Ishikawa (cell line): Measurements from ENCODE around the gene RAB25.

Source experiments
- CEBPB ChIP-seq: IDR thresholded peaks from 2 replicates; pipeline ENCODE4 v1.6.1; 2012
- CREB1 ChIP-seq: IDR thresholded peaks from 2 replicates; pipeline ENCODE4 v1.6.1; 2012; ENCODE audit warnings: low read depth
- EGR1 ChIP-seq: IDR thresholded peaks from 2 replicates; pipeline ENCODE4 v1.6.1; 2012
- EP300 ChIP-seq: IDR thresholded peaks from 2 replicates; pipeline ENCODE4 v1.6.1; 2012; ENCODE audit warnings: borderline replicate concordance
- FOXM1 ChIP-seq: IDR thresholded peaks from 2 replicates; pipeline ENCODE4 v1.6.1; 2012; ENCODE audit warnings: low read depth, borderline replicate concordance
- NFIC ChIP-seq: IDR thresholded peaks from 2 replicates; pipeline ENCODE4 v1.6.1; 2012
- RAD21 ChIP-seq: IDR thresholded peaks from 2 replicates; pipeline ENCODE4 v1.6.1; 2012; ENCODE audit warnings: low read depth
- TAF1 ChIP-seq: IDR thresholded peaks from 2 replicates; pipeline ENCODE4 v1.6.1; 2012; ENCODE audit warnings: low read depth, mild to moderate bottlenecking
- TCF12 ChIP-seq: IDR thresholded peaks from 2 replicates; pipeline ENCODE4 v1.6.1; 2012; ENCODE audit warnings: low read depth
- TEAD4 ChIP-seq: IDR thresholded peaks from 2 replicates; pipeline ENCODE4 v1.6.1; 2012
- YY1 ChIP-seq: IDR thresholded peaks from 2 replicates; pipeline ENCODE4 v1.6.1; 2012; ENCODE audit warnings: low read depth
- ZBTB7A ChIP-seq: IDR thresholded peaks from 2 replicates; pipeline ENCODE4 v1.6.1; 2012; ENCODE audit warnings: low read depth
- TF ChIP-seq, protein P1 (sequence below): IDR thresholded peaks from 2 replicates; pipeline ENCODE4 v1.6.1; 2012; ENCODE audit warnings: low read depth, mild to moderate bottlenecking
- TF ChIP-seq, protein P2 (sequence below): IDR thresholded peaks from 2 replicates; pipeline ENCODE4 v1.6.1; 2012
- TF ChIP-seq, protein P3 (sequence below): IDR thresholded peaks from 2 replicates; pipeline ENCODE4 v1.6.1; 2012

RAB25 gene

DNA sequence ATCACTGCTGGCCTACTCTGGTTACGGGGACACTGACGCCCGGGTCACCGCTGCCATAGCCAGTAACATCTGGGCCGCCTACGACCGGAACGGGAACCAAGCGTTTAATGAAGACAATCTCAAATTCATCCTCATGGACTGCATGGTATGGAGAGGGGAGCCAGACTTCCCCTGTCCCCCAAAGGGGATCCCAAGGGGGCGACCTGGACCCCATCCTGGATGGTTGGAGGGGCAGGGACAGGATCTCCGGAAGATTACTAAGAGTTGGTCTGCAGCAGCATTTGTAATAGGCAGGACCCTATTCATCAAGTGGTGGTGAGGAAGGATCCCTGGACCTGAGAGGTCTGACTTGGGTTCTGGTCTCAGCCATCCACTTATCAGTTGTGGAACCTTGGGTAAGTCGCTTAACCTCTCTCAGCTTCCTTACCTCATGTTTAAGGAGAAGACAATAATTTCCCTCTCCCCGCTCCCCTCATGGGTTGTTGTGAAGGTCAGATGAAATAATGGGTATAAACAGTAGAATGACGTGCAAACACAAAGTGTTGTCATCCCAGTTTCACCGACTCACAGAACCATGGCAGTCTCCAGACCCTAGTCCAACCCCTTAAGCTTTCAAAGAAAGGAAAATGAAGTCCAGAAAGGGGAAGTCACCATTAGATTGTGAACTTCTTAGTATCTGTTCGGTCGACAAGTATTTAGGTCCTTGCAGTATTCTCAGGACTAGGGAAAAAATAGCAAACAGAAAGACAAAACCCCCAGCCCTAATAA, 5.5 kb upstream of the RAB25 start:
- no peak for TF ChIP-seq TAF1
- no peak for TF ChIP-seq RAD21
- TF ChIP-seq CREB1, result no peak
- TF ChIP-seq ZBTB7A, result no peak
- TF ChIP-seq, protein P1, sequence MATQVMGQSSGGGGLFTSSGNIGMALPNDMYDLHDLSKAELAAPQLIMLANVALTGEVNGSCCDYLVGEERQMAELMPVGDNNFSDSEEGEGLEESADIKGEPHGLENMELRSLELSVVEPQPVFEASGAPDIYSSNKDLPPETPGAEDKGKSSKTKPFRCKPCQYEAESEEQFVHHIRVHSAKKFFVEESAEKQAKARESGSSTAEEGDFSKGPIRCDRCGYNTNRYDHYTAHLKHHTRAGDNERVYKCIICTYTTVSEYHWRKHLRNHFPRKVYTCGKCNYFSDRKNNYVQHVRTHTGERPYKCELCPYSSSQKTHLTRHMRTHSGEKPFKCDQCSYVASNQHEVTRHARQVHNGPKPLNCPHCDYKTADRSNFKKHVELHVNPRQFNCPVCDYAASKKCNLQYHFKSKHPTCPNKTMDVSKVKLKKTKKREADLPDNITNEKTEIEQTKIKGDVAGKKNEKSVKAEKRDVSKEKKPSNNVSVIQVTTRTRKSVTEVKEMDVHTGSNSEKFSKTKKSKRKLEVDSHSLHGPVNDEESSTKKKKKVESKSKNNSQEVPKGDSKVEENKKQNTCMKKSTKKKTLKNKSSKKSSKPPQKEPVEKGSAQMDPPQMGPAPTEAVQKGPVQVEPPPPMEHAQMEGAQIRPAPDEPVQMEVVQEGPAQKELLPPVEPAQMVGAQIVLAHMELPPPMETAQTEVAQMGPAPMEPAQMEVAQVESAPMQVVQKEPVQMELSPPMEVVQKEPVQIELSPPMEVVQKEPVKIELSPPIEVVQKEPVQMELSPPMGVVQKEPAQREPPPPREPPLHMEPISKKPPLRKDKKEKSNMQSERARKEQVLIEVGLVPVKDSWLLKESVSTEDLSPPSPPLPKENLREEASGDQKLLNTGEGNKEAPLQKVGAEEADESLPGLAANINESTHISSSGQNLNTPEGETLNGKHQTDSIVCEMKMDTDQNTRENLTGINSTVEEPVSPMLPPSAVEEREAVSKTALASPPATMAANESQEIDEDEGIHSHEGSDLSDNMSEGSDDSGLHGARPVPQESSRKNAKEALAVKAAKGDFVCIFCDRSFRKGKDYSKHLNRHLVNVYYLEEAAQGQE, result no peak
- no peak for TF ChIP-seq EP300
- no peak for TF ChIP-seq YY1
- TF ChIP-seq, protein P2, sequence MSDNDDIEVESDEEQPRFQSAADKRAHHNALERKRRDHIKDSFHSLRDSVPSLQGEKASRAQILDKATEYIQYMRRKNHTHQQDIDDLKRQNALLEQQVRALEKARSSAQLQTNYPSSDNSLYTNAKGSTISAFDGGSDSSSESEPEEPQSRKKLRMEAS, result no peak
- TF ChIP-seq TEAD4, result no peak
- TF ChIP-seq CEBPB, result no peak
- TF ChIP-seq NFIC, result no peak
- no peak for TF ChIP-seq TCF12

DNA sequence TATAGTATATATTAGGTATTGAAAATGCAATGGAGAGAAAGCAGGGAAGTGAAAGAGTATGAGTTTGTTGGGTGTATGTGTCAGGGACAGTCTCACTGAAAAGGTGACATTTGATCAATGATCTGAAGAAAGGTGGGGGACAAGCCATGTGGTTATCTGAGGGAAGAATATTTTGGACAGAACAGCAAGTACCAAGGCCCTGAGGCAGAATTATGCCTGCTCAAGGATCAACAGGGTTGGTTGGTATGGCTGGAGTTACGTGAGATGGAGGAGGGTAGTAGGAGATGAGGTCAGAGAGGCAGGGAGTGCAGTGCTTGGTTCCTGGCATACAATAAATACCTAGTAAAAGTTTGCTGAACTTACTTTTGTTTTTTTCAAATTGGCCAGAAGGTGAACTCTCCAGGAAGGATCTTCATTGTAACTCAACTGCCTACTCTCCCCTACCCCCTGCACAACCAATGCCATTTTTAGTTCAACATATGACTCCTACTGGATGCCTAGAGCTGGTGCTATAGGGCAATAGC, 4.6 kb upstream of the RAB25 start:
- TF ChIP-seq TAF1 (no peak), EGR1 (no peak), ZBTB7A (no peak), FOXM1 (no peak), CREB1 (no peak), TEAD4 (no peak), CEBPB (no peak), RAD21 (no peak), YY1 (no peak), NFIC (no peak), EP300 (no peak), TCF12 (no peak)
- TF ChIP-seq, protein P1, result no peak
- TF ChIP-seq, protein P3, sequence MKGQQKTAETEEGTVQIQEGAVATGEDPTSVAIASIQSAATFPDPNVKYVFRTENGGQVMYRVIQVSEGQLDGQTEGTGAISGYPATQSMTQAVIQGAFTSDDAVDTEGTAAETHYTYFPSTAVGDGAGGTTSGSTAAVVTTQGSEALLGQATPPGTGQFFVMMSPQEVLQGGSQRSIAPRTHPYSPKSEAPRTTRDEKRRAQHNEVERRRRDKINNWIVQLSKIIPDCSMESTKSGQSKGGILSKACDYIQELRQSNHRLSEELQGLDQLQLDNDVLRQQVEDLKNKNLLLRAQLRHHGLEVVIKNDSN, result no peak
- TF ChIP-seq, protein P2, result no peak

DNA sequence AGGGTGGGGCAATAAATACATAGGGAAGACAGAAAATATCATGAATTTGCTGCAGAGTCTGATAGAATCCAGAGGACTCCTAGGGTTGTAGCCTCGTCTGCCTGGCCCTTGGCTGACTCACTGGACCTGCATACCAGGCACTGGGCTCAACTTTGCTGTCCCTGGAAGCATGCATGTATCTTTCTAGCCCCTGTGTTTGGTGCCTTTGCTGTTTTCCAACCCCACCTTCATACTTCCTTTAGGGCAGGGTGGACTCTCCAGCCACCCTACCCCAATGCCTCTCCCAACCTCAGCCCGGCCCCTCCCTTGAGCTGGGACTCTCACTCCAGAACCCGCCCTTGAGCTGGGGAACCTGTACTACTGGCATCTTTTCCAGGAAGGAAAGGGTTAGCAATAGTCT, 1.2 kb downstream of the RAB25 start:
- TF ChIP-seq EGR1 (no peak), TEAD4 (no peak), TCF12 (no peak), FOXM1 (no peak), NFIC (no peak), RAD21 (no peak), TAF1 (no peak), EP300 (no peak), YY1 (no peak), CEBPB (no peak)
- TF ChIP-seq, protein P3, result no peak
- TF ChIP-seq, protein P1, result no peak
- TF ChIP-seq, protein P2, result no peak

DNA sequence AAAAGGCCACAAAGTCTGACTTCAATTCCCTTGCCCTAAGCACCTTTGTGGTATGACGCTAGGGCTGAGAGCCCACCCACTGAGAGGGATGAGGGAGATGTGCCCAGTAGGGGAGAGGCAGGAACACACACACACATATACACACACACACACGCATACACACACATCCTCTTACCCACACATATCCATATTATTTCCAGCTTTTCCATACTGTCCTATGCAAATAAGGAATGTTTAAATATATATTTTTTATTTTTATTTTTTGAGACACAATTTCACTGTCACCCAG, 3.0 kb downstream of the RAB25 start:
- no peak for TF ChIP-seq CEBPB
- no peak for TF ChIP-seq EP300
- TF ChIP-seq EGR1, result no peak
- no peak for TF ChIP-seq ZBTB7A
- no peak for TF ChIP-seq CREB1
- TF ChIP-seq YY1, result no peak
- TF ChIP-seq, protein P1, result no peak
- TF ChIP-seq, protein P3, result no peak
- TF ChIP-seq TAF1, result no peak
- no peak for TF ChIP-seq NFIC
- TF ChIP-seq RAD21, result no peak
- TF ChIP-seq TCF12, result no peak
- TF ChIP-seq FOXM1, result no peak
- no peak for TF ChIP-seq TEAD4
- TF ChIP-seq, protein P2, result no peak
